Neural cell (in vitro differentiated cells): ENCODE data around the gene LOXL4. TPM values are rescaled to one million over a fixed set of nuclear protein-coding genes. Genes with fewer than 3 reads are reported as not detected.

Experiments
- H2AFZ ChIP-seq: fragments of 200-600, 300-800 bp; sonication (generic), shearing (Covaris generic); 2 replicates; pipeline ENCODE4 v1.6.0; 2014; ENCODE audit warnings: low read depth, mild to moderate bottlenecking, antibody characterized with exemption, low read length, moderate library complexity
- H3F3A ChIP-seq: fragments of 200-600 bp; shearing (Covaris generic); 2 replicates; pipeline ENCODE4 v1.6.1; 2016; ENCODE audit warnings: mild to moderate bottlenecking, moderate library complexity, mixed read lengths, antibody characterized with exemption, low read length; ENCODE audit not compliant: insufficient read depth, poor library complexity, severe bottlenecking
- H3K27ac ChIP-seq: fragments of 200-600, 300-800 bp; sonication (generic), shearing (Covaris generic); 2 replicates; pipeline ENCODE4 v1.5.1; 2014; ENCODE audit warnings: mild to moderate bottlenecking, low read length, moderate library complexity
- H3K27me3 ChIP-seq: fragments of 300-800, 200-600 bp; sonication (generic), shearing (Covaris generic); 2 replicates; pipeline ENCODE4 v1.6.0; 2014; ENCODE audit warnings: mild to moderate bottlenecking, low read depth, low read length, moderate library complexity; ENCODE audit not compliant: insufficient read depth
- H3K36me3 ChIP-seq: fragments of 300-800, 200-600 bp; sonication (generic), shearing (Covaris generic); 2 replicates; pipeline ENCODE4 v1.5.1; 2014; ENCODE audit warnings: mild to moderate bottlenecking, antibody characterized with exemption, low read length, moderate library complexity; ENCODE audit not compliant: insufficient read depth
- H3K4me2 ChIP-seq: fragments of 300-800, 200-600 bp; sonication (generic), shearing (Covaris generic); 2 replicates; pipeline ENCODE4 v1.6.0; 2014; ENCODE audit warnings: mild to moderate bottlenecking, low read length
- H3K4me3 ChIP-seq: fragments of 300-800, 200-600 bp; sonication (generic), shearing (Covaris generic); 2 replicates; pipeline ENCODE4 v1.5.1; 2014; ENCODE audit warnings: mild to moderate bottlenecking, low read length, moderate library complexity
- H3K79me2 ChIP-seq: fragments of 200-600 bp; shearing (Covaris generic); replicated peaks from 2 replicates; pipeline ENCODE4 v1.6.0; 2014; ENCODE audit warnings: mild to moderate bottlenecking, low read length, moderate library complexity; ENCODE audit not compliant: insufficient read depth
- H3K9ac ChIP-seq: fragments of 300-800, 200-600 bp; sonication (generic), shearing (Covaris generic); 2 replicates; pipeline ENCODE4 v1.6.1; 2016; ENCODE audit warnings: mild to moderate bottlenecking, low read length, mixed read lengths
- H3K9me2 ChIP-seq: fragments of 200-600 bp; shearing (Covaris generic); 2 replicates; pipeline ENCODE4 v1.6.1; 2016; ENCODE audit warnings: mild to moderate bottlenecking, low read length, mixed read lengths; ENCODE audit not compliant: insufficient read depth
- H3K9me3 ChIP-seq: fragments of 200-600, 300-800 bp; sonication (generic), shearing (Covaris generic); 2 replicates; pipeline ENCODE4 v1.6.1; 2016; ENCODE audit warnings: mild to moderate bottlenecking, mixed run types, low read length, moderate library complexity, mixed read lengths
- H4K20me1 ChIP-seq: fragments of 200-600 bp; shearing (Covaris generic); 2 replicates; pipeline ENCODE4 v1.6.1; 2016; ENCODE audit warnings: mild to moderate bottlenecking, mixed run types; ENCODE audit not compliant: insufficient read depth
- EP300 ChIP-seq: fragments of 450-650 bp; conservative IDR thresholded peaks from 2 replicates; pipeline ENCODE4 v1.6.1; 2014; ENCODE audit warnings: antibody characterized with exemption, mild to moderate bottlenecking, moderate library complexity; ENCODE audit not compliant: poor library complexity, severe bottlenecking
- EZH2 ChIP-seq: fragments of 200-600, 300-800 bp; shearing (Covaris generic), sonication (generic); IDR thresholded peaks from 2 replicates; pipeline ENCODE4 v1.6.1; 2014; ENCODE audit warnings: antibody characterized with exemption, low read length, borderline replicate concordance, mild to moderate bottlenecking; ENCODE audit not compliant: insufficient read depth, poor library complexity, severe bottlenecking
- MXI1 ChIP-seq: fragments of 450-650 bp; conservative IDR thresholded peaks from 2 replicates; pipeline ENCODE4 v1.6.1; 2014; ENCODE audit warnings: antibody characterized with exemption, mild to moderate bottlenecking; ENCODE audit not compliant: poor library complexity, severe bottlenecking
- POLR2AphosphoS5 ChIP-seq: IDR thresholded peaks from 2 replicates; pipeline ENCODE4 v1.6.1; 2012
- RAD21 ChIP-seq: fragments of 450-650 bp; conservative IDR thresholded peaks from 2 replicates; pipeline ENCODE4 v1.6.1; 2014; ENCODE audit warnings: antibody characterized with exemption, mild to moderate bottlenecking, moderate library complexity
- SMC3 ChIP-seq: fragments of 450-650 bp; conservative IDR thresholded peaks from 2 replicates; pipeline ENCODE4 v1.6.1; 2014; ENCODE audit warnings: antibody characterized with exemption, mild to moderate bottlenecking, moderate library complexity; ENCODE audit not compliant: poor library complexity
- TAF1 ChIP-seq: IDR thresholded peaks from 2 replicates; pipeline ENCODE4 v1.6.1; 2012; ENCODE audit warnings: low read depth
- polyA plus RNA-seq: library from polyadenylated mRNA; depleted of rRNA; stranded (reverse); fragments of >200 nt; gene quantifications from 2 replicates; pipeline ENCODE4 v1.2.3, GENCODE V29; 2014
- TF ChIP-seq, protein P1 (sequence below): IDR thresholded peaks from 2 replicates; pipeline ENCODE4 v1.6.1; 2012; ENCODE audit warnings: borderline replicate concordance
- TF ChIP-seq, protein P2 (sequence below): fragments of 450-650 bp; IDR thresholded peaks from 2 replicates; pipeline ENCODE4 v1.5.1; 2014; ENCODE audit warnings: antibody characterized with exemption, mild to moderate bottlenecking, moderate library complexity; ENCODE audit not compliant: poor library complexity, severe bottlenecking

Gene LOXL4
- polyA plus RNA-seq, 1 donor from 2014 or later, result not detected

DNA sequence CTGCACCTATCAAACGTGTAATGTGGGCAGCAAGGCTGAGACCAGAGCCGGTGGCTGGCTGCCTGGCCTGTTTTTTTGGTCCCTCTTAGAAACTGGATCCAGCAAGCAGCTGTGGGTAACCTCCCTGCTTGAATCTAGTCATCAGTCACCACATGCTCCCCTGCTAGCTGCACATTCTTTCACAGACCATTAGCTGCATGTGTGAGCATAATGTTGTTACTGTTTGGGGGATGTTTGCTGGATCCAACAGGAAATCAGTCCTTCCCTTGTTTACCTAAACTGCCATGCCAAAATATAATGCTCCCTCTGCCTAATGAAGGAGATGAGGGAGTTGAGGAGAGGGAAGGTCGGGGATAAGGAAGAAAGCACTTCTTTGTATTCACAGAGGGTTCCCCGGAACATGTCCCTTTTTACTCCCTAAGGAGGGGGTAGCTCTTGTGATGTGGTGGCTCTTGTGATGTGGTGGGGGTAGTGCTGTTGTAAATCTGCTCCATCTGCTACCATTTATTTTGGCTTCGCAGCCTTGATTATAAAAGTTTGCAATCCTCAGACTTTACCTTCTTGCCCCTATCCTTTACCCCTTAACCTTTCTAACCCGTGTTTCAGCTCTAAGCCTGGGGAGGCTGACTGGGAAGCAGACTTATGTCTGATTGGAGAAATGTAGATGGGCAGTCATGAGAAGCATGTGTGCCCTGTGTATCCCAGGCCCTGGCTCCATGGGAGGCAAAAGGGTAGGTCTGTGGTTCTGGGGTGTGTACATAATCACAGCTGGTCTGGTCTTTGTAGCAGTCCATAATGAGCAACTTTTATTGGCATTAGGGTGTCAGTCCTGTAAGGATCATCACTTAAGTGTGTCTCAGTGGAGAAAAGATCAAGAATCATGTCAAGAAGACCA is 20.8 kb downstream of the LOXL4 start:
- Histone ChIP-seq H3F3A (no peaks in the 10 kb centered on the region), H3K4me2 (no peak overlapping the region), H3K27ac (no peak overlapping the region), H2AFZ (no peak overlapping the region), H3K79me2 (no peaks in the 10 kb centered on the region), H3K27me3 (no peaks in the 10 kb centered on the region), H3K4me3 (no peak overlapping the region), H3K9me2 (no peaks in the 10 kb centered on the region), H4K20me1 (no peaks in the 10 kb centered on the region), H3K9me3 (no peaks in the 10 kb centered on the region), H3K36me3 (no peaks in the 10 kb centered on the region), H3K9ac (no peak overlapping the region)
- TF ChIP-seq RAD21 (no peak), MXI1 (no peak), SMC3 (no peak), POLR2AphosphoS5 (no peak), EP300 (no peak), EZH2 (no peak), TAF1 (no peak)
- TF ChIP-seq, protein P1, sequence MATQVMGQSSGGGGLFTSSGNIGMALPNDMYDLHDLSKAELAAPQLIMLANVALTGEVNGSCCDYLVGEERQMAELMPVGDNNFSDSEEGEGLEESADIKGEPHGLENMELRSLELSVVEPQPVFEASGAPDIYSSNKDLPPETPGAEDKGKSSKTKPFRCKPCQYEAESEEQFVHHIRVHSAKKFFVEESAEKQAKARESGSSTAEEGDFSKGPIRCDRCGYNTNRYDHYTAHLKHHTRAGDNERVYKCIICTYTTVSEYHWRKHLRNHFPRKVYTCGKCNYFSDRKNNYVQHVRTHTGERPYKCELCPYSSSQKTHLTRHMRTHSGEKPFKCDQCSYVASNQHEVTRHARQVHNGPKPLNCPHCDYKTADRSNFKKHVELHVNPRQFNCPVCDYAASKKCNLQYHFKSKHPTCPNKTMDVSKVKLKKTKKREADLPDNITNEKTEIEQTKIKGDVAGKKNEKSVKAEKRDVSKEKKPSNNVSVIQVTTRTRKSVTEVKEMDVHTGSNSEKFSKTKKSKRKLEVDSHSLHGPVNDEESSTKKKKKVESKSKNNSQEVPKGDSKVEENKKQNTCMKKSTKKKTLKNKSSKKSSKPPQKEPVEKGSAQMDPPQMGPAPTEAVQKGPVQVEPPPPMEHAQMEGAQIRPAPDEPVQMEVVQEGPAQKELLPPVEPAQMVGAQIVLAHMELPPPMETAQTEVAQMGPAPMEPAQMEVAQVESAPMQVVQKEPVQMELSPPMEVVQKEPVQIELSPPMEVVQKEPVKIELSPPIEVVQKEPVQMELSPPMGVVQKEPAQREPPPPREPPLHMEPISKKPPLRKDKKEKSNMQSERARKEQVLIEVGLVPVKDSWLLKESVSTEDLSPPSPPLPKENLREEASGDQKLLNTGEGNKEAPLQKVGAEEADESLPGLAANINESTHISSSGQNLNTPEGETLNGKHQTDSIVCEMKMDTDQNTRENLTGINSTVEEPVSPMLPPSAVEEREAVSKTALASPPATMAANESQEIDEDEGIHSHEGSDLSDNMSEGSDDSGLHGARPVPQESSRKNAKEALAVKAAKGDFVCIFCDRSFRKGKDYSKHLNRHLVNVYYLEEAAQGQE, result no peak
- TF ChIP-seq, protein P2, sequence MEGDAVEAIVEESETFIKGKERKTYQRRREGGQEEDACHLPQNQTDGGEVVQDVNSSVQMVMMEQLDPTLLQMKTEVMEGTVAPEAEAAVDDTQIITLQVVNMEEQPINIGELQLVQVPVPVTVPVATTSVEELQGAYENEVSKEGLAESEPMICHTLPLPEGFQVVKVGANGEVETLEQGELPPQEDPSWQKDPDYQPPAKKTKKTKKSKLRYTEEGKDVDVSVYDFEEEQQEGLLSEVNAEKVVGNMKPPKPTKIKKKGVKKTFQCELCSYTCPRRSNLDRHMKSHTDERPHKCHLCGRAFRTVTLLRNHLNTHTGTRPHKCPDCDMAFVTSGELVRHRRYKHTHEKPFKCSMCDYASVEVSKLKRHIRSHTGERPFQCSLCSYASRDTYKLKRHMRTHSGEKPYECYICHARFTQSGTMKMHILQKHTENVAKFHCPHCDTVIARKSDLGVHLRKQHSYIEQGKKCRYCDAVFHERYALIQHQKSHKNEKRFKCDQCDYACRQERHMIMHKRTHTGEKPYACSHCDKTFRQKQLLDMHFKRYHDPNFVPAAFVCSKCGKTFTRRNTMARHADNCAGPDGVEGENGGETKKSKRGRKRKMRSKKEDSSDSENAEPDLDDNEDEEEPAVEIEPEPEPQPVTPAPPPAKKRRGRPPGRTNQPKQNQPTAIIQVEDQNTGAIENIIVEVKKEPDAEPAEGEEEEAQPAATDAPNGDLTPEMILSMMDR, result no peak

DNA sequence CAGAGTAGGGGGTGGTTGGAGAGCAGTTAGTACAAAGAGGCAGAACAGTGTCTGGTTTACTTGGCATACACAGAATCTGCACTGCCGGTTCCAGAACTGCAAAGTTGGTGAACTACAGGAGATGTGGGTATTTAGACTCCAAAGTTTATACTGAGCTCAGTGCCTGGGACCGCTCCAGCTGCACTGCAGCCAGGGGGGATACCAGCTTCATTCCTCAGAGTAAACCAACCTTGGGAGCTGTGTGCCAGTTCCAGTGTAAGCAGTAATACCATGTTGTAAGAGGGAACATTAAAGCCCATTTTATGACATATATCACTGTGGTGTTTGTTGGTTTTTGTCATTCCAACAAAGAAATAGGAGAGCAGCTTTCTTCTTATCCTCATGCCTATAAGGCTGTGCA is 23.4 kb downstream of the LOXL4 start:
- Histone ChIP-seq H3K79me2 (no peaks in the 10 kb centered on the region), H3K27me3 (no peaks in the 10 kb centered on the region), H3F3A (no peaks in the 10 kb centered on the region), H3K9me2 (no peaks in the 10 kb centered on the region), H3K27ac (no peak overlapping the region), H4K20me1 (no peaks in the 10 kb centered on the region), H3K9me3 (no peaks in the 10 kb centered on the region), H3K4me2 (no peak overlapping the region), H2AFZ (no peak overlapping the region), H3K4me3 (no peak overlapping the region), H3K9ac (no peak overlapping the region), H3K36me3 (no peaks in the 10 kb centered on the region)
- TF ChIP-seq, protein P2, result no peak
- no peak for TF ChIP-seq RAD21
- TF ChIP-seq EZH2, result no peak
- no peak for TF ChIP-seq EP300
- TF ChIP-seq TAF1, result no peak
